ENCODE data around the gene SPATA25.
"Not testable (repeated sequence)": the region's sequence is repeated elsewhere in the genome, so short reads cannot be mapped to it uniquely, and the experiment has no call there.

Gene SPATA25

GRCh38 chr20:45913116-45913515 lies 25.7 kb upstream of the SPATA25 start:
- no peak for DNase-seq (ENCODE audit: low read depth)

GRCh38 chr20:45912344-45912682 lies 24.9 kb upstream of the SPATA25 start:
- no peak for DNase-seq (ENCODE audit: low read depth)

GRCh38 chr20:45911486-45912343 lies 24.3 kb upstream of the SPATA25 start, which contains the start of gene PLTP:
Gene PLTP (minus strand): TSS chr20:45912155. CDS start chr20:45911452, 703 bp downstream.
- no peak for DNase-seq (ENCODE audit: low read depth)

- peak; percentile 66 for DNase-seq (ENCODE audit: low read depth)
These were observed 23.5 kb upstream of the SPATA25 start for GRCh38 chr20:45910670-45911485.

- no peak for DNase-seq (ENCODE audit: low read depth)
These were observed 22.6 kb upstream of the SPATA25 start for GRCh38 chr20:45909817-45910669.

- DNase-seq (ENCODE audit: low read depth) = no peak
These were observed 21.9 kb upstream of the SPATA25 start for GRCh38 chr20:45909336-45909808.

GRCh38 chr20:45908084-45908483 lies 20.7 kb upstream of the SPATA25 start:
- DNase-seq (ENCODE audit: low read depth) = no peak

- DNase-seq (ENCODE audit: low read depth) = no peak
These were observed 20.0 kb upstream of the SPATA25 start for GRCh38 chr20:45907219-45907948.

- DNase-seq (ENCODE audit: low read depth) = no peak
These were observed 18.2 kb upstream of the SPATA25 start for GRCh38 chr20:45905505-45906079.

- DNase-seq (ENCODE audit: low read depth) = no peak
These were observed 17.4 kb upstream of the SPATA25 start for GRCh38 chr20:45904583-45905504.

GRCh38 chr20:45902199-45902701 lies 14.8 kb upstream of the SPATA25 start:
- DNase-seq (ENCODE audit: low read depth) = no peak

GRCh38 chr20:45901332-45901731 lies 13.9 kb upstream of the SPATA25 start:
- not testable (repeated sequence) for DNase-seq (ENCODE audit: low read depth)

GRCh38 chr20:45899046-45899835 lies 11.8 kb upstream of the SPATA25 start:
- no peak for DNase-seq (ENCODE audit: low read depth)

- no peak for DNase-seq (ENCODE audit: low read depth)
These were observed 10.9 kb upstream of the SPATA25 start for GRCh38 chr20:45898285-45898684.

- no peak for DNase-seq (ENCODE audit: low read depth)
These were observed 10.3 kb upstream of the SPATA25 start for GRCh38 chr20:45897692-45898091.

GRCh38 chr20:45897289-45897688 lies 9.9 kb upstream of the SPATA25 start:
- DNase-seq (ENCODE audit: low read depth) = no peak

- DNase-seq (ENCODE audit: low read depth) = no peak
These were observed 9.3 kb upstream of the SPATA25 start for GRCh38 chr20:45896641-45897161.

- DNase-seq (ENCODE audit: low read depth) = no peak
These were observed 7.4 kb upstream of the SPATA25 start for GRCh38 chr20:45894797-45895196.

GRCh38 chr20:45893831-45894230 lies 6.4 kb upstream of the SPATA25 start:
- no peak for DNase-seq (ENCODE audit: low read depth)
